Activated CD8-positive, alpha-beta memory T cell treated with anti-CD3 and anti-CD28 coated beads, Interleukin-2, amount 50 U/mL, for 4 hours (primary cell): Measurements from ENCODE around the gene ACP6.
A peak's percentile ranks its signal among the peaks of the same experiment; 100 is the strongest.
"Not testable (repeated sequence)": the region's sequence is repeated elsewhere in the genome, so short reads cannot be mapped to it uniquely, and the experiment has no call there.

ENCODE experiments used
- DNase-seq: peaks from one replicate; pipeline ENCODE4 v3.0.0-alpha.2; 2020

Gene ACP6

DNA sequence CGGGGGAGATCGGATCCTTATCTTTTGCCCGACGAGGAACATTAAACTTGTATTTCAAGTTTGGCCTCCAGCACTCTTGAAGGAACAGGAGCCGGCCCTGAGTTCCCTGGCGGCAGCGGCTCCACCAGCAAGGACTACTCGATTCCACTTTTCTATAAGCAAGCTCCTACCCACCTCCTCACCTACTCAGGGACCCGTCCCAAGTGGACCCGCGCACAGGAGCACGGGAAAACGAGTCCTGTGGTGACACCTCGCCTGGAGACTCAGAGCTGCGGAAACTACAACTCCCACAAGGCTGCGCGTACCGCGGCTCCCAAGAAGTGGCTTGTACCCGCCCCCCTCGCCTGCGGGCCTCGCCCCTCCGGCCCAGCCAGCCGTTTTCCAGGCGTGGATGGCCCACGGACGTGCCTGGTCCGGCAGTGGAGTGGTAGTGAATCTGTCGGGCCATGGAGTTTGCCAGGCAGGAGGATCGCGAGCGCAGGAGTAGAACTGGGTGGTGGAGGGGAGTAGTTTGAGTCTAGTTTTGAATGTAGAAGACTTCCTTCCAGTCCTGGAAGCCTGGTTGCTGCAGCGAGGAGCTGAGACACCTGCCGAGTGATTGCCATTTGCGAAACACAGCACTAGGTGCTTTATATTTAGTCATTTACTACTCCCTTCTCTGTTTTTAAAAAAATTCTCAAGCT, at the start of gene ACP6:
Gene ACP6, minus strand, starts transcription at position 206 of the 683 bp plus-strand sequence. CDS start 476 bp downstream, outside the sequence.
- peak; percentile 90 for DNase-seq

DNA sequence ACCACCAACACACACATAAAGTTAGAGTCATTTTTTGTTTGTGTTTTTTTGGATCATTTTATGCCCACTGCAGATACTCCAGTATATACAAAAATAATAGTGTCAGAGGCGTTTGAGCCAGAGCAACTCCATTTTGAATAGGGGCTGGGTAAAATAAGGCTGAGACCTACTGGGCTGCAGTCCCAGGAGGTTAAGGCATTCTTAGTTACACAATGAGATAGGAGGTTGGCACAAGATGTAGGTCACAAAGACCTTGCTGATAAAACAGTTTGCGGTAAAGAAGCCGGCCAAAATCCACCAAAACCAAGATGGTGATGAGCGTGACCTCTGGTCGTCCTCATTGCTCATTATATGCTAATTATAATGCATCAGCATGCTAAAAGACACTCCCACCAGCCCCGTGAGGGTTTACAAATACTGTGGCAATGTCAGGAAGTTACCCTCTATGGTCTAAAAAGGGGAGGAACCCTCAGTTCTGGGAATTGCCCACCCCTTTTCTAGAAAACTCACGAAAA, 49.4 kb upstream of the ACP6 start:
- no peak for DNase-seq

DNA sequence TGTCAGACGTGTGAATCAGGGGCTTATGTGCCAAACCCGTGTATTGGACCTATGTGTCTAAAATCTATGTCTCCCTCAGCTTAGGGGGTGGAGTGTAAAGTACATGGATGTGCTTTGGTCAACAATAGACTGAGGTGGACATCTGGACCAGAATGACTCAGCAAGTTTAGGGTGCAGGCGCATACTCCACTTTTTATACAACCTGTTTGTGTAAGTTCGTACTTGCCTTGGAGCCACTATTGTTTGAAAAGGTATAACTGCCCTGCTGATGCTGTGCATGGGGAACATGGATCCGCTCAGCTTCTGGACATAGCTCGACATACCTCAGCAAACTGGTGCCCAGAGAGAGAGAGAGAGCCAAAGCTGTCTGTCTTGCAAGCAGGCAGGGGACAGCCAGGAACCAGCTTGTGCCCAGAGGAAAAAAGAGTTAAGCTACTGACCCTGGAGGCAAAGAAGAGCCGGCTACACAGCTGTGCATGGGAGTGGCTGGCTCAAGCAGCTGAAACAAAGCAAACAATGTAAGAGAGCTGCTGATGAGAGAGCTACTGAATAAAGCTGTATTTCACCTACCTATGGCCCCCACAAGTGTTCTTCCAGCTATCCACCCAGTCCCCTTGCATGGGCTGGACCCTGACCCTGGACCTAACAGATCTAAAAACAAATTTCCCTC, 48.8 kb upstream of the ACP6 start:
- no peak for DNase-seq

DNA sequence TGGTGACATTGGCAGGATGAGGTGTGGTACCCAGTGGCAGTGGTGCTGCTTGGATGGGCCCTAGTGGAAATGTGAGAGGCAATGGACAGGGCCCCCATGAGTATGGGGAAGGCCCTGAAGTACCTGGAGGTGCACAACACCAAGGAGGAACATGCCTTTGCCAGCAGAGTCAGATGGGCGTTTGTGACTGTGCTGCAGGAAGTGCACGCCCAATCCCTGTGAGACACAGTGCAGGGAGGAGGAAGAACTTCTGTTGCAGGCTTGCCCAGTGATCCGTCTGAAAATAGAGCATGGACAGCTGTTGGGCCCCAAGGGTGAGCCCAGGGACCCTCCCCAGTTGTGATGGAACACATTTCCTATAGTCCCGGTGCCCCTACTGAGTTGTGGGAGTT, 47.4 kb upstream of the ACP6 start:
- DNase-seq = no peak

DNA sequence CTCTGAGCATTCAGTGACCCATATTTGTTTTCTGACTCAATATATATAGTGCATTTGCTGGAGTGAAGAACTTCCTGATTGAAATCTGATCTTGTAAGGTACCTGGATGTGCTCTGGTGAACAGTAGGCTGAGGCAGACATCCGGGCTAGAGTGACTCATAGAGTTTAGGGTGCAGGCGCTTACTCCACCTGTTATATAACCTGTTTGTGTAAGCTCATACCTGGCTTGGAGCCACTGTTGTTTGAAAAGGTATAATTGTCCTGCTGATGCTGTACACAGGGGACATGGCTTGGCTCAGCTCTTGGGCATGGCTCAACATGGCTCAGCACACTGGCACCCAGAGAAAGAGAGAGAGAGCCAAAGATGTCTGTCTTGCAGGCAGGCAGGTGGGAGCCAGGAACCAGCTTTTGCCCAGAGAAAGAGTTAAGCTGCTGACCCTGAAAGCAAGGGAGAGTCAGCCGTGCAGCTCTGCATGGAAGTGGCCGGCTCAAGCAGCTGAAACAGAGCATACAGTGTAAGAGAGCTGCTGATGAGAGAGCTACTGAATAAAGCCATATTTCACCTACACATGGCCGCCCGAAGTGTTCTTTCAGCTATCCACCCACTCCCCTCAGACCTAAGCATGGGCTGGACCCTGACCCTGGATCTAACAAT, 46.9 kb upstream of the ACP6 start:
- DNase-seq = no peak

DNA sequence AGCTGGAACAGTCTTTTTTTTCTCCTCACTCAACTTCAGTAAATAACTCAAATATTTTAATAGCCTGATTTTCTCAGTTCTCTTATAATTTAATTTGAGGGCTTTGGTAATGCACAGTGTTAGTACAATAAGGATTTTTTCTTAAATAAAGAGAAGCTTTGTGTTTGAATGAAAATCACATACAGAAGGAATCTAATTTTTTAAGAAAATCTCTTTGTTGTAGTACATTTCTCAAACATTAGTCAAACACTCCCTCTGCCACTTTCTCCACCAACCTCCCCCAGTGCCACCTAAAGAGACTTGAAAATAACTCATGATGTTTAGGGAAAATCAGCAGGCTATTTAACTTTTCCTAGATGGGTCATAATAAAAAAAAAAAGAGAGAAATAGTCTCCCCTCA, 42.3 kb upstream of the ACP6 start:
- no peak for DNase-seq

DNA sequence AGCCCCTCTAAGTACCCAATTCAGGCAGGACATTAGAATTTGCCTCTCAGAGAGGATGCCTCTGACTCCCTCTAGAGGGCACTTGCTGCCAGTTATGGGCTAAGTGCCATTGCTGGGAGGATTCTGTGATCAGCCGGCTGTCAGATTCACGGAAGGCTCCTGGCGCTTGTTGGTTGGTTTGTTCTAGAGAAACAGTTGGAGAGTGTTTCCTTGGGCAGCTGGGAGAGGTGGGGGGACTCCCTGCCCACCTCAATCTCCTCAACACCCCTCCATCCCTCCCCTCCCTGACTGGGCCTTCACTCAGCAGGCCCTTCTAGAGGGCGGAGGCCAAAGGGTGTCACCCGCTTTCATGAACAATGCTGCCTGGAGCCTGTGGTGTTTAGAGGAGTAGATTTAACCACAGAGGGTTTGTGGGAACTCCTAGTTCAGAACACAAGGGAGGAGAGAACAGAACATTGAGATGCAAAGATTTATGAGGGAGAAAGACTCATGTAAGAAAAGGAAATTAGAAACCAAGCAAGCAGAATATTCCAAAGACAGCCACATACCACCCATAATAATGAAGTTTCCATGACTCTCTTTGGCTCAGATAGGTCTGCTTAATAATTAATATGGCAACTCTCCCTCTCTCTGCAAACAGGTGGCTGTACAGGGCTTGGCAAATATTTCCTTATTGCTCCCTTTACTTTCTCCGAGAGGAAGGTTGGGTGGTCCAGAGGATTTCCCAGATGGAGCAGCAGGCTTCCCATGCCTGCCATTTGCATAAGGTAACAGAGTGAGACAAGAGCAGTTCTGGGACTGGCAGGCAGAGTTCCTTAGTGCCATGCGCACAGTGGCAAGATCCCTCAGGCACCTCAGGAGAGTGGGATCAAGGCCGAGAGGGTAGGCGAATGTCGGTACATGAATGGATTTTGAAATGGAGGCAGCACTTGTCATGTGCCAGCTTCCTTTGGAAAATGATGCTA, 30.0 kb upstream of the ACP6 start:
- DNase-seq = peak; percentile 52

DNA sequence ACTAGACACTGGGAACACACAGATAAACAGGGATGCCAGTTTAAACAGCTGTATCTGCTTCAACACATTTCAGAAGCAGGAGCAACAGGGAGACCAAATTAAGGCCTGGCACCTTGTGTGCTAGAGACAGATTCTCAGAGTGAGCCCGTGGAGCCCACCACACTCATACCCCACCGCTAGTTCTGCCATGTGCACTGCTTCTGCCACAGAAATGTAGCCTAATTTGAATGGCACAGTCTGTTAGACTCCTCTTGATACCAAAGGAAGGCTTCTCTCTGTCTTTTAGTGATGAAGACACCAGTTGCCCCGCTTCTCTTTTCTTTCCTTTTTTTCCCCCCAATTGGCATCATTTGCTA, 29.3 kb upstream of the ACP6 start:
- no peak for DNase-seq

DNA sequence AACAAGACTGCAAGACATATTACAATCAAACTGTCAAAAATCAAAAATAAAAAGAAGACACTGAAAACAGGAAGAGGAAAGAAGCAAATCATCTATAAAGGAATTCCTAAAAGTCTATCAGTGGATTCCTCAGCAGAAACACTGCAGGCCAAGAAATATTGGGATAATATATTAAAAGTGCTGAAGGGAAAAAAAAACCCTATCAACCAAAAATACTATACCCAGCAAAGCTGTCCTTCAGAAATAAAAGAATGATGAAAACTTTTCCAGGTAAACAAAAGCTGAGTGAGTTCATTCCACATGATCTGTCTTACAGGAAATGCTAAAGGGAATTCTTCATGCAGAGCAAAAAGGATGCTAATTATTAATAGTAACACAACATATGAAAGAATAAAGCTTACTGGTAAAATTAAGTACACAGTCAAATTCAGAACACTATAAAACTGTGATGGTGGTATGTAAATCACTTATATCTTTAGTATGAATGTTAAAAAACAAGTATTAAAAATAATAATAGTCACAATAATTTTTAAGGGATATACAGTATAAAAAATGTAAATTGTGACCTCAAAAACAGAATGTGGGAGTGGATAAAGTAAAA, 12.9 kb upstream of the ACP6 start:
- DNase-seq = no peak

DNA sequence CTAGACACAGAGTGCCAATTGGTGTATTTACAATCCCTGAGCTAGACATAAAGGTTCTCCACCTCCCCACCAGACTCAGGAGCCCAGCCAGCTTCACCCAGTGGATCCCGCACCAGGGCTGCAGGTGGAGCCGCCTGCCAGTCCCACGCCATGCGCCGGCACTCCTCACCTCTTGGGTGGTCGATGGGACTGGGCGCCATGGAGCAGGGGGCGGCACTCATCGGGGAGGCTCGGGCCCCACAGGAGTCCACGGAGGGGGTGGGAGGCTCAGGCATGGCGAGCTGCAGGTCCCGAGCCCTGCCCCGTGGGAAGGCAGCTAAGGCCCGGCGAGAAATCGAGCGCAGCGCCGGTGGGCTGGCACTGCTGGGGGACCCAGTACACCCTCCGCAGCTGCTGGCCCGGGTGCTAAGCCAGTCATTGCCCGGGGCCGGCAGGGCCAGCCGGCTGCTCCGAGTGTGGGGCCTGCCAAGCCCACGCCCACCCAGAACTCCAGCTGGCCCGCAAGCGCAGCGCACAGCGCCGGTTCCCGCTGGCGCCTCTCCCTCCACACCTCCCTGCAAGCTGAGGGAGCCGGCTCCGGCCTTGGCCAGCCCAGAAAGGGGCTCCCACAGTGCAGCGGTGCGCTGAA, 10.4 kb upstream of the ACP6 start:
- DNase-seq = not testable (repeated sequence)

DNA sequence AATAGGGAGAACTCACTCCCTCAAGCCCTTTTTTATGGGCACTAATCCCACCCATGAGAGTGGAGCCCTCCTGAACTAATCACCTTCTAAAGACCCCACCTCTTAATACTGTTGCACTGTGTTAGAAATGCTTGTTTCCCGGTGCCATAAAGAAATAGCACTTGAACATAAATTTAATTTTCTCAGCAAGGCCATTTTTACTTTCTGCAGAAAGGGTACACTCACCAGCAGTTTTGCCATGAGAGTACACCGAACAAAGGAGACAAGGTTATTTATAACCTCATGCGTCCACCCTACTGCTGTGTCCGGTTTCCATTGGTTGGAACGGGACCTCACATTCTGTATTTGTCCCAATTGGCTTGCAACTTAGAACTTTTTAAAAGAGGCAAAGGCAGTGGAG, 7.4 kb upstream of the ACP6 start:
- not testable (repeated sequence) for DNase-seq

DNA sequence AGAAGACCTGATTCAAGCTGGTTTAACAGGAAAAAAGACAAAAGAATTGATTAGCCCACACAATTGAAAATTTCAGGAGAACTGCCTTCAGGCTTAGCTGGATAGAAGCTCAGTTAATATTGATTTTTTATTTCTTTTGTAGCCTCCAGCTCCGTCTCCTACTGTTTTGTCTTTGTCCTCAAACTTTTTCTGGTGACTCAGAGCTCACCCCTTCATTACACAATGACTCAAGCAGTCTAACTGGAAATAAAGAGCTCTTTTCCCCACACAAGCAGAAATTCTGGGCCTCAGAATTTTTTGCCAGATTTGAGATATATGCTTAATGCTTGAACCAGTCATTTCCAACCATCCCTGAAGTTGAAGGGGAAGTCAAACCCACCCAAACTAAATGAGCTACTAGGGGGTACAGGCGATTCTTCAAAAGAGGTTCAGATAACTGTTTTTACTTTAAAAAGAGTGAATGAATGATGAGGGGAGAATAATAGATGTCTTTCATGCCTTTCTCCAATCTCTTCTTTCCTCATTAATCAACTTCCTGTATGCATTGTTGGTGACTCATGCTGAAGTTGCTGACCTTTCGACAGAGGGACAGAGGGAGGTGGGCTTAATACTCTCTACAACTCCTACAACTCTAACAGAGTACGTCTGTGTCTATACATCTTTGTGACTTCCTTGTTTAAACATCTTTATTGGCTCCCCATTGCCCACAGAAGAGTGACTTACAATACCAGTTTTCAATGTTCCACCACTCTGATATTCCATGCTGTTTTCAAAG, 6.2 kb upstream of the ACP6 start:
- DNase-seq = no peak

DNA sequence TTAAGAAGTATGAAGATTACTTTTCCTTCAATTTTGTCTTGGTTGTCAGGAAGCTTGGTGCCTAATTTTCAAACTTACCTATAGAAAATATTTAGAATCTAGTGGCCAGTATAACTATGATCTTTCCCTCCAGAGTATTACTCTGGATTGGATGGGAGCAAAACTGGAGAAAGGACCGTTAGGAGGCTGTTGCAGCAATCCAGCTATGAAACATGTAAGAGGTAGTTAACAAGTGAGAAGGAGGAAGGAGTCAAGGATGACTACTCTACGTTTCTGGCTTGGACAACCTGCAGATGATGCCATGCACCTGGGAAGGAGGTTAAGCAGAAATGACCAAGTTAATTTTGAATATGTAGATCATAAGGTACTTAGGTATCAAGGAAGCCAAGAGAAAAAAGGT, 3.5 kb upstream of the ACP6 start:
- DNase-seq = no peak

DNA sequence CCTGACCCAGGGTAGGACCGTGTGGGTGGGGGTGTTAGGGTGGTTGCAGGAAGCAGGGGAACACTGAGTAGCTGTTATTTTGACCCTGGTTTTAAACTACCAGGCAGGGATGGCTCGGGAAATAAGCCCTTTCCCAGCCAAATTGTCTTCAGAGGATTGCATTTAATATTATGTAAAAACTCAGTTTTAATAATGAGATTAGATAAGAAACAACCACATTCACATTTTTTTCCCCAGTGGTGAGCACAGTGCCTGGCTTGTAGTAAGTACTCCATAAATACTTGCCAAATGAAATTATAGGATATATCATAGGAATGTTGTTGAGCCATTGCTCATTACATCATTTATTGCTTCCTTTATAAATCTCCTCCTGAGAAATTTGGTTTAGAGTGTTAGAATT, 3.1 kb upstream of the ACP6 start:
- DNase-seq = no peak

DNA sequence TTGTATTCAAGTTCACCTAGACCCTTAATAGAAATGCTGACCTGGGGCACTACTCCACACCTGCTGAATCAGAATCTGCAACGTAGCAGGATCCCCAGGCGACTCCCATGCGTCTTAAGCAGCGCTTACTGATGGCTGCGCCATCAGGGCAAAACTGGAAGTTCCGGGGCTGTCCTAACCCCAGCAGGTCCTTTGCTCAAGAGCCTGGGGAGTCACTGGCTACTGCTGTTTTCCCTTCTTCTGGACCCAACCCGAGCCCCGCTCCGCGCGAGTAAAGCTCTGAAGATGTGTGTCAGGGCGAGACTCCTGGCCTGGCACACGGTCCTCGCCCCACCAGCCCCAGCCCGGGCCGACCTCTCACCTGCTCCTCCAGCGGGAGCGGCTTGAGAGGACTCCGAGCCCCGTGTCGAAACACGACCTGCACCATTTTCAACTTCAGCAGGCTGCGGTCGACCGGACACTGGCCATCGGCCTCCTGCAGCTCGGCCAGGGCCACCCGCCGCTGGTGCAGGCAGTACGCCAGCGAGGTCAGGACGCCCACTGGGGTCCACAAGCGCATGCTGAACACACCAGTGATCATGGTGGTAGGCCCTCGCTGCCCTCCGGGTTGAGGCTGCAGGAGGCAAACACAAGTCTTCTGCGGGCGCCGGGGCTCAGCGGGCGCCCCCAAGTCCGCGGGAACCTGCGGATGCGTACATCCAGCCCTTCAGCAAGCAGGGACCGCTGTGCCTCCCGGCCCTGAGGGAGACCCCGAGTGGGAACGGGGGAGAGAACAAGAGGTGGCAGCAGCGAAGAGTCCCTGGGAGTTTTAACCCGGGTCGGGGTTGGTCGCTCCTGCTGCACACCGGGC, 630 bp downstream of the ACP6 start:
- DNase-seq = peak; percentile 44

DNA sequence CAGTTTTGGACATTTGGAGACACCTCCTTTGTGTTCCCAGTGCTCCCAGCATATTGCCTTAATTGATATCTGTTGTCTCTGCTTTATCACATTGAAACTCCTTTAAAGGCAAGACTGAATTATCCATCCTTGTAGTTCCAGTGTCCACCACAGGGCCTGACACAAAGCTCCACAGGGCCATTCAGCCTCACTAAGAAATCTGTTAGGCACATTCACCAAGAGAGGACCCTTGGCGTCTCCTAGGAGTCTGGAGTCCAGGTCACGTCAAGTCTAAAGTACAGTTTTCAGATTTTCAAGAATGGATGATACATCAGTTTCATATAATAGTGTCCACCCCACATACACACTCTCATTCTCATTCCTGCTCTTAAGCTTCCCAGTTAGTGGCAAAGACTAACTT, 4.8 kb downstream of the ACP6 start:
- no peak for DNase-seq

DNA sequence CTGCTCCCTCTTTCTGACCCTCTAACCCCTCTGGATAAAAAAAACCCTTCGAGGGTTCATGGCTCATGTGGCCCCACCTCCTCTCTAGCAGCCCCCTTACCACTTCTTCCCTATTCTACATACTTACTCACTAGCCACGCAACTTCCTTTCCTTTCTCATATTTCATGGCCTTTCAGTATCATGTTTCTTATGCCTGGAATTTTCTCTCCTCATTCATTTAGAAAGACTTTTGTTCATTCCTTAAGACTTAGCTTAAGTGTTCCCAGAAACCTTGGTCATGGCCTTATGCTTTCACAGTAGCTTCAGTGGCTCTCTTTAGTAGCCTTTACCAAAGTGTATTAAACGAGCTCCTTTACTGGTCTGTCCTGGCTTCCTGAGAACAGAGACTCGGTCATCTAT, 6.1 kb downstream of the ACP6 start:
- no peak for DNase-seq

DNA sequence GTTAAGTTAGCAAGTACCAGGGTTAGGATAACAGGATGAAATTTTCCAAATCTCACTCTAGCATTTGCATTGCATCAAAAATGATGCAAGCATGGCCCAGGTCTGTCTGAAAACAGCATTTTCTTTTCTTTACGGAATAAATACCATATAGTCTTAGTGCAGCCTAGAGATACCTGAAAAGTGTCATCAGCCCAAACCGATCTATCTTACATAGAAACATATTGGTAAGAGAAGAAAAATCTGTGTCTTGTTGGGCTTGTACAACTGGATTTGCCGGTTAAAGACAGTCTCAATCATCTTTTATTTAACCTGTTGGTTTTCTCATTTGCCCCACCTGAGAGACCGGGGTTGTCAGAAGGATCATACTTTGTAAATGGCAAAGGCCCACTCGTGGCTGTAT, 15.8 kb downstream of the ACP6 start:
- DNase-seq = no peak

DNA sequence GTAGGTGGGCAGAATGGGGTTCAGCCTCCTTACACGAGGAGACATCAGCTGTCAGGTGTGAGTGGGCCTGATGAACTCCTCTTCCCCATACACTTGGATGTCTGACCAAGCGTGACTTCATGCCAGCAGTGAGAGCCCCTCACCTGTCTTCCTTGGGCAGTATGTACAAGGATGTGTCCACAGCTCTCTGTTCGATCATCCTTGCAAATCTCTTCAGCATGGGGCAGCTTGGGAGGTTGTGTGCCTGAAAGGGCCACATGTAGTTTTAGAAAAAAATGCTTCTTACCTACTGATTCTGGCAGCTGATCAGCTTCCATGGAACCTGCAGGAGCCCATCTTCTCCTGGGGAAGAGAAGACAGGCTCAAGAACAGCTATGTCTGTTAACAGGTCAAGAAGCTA, 18.0 kb downstream of the ACP6 start:
- DNase-seq = no peak

DNA sequence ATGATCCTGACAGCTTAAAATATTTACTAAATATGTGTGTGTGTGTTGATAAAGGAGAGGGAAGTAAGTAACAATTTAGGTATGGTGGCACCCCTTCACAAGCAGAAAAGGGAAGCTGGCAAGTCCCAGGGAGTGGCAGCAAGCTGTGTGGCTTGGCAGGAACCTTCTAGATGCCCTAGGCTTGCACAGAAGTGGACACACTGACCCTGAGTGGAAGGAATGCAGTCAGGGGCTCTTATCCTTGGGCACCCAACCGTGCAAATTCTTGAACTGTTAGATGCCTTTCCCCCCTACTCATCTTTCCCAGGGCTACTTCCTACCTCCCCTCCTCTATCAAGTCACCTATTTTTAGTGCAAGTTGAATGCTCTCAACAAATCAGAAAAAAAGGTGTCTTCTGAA, 18.9 kb downstream of the ACP6 start:
- DNase-seq = no peak
